Astrocyte (in vitro differentiated cells and primary cell): ENCODE data around the gene HOXD4. TPM values are rescaled to one million over a fixed set of nuclear protein-coding genes. Genes with fewer than 3 reads are reported as not detected.

Experiments
- DNase-seq: peaks from one replicate; pipeline ENCODE4 v3.0.0-alpha.2; 2010; ENCODE audit warnings: low read depth
- FAIRE-seq: peaks from 2 replicates; lab custom pipeline; 2011; peaks lifted over from hg19 to GRCh38; lab: Jason Lieb, UNC
- H2AFZ ChIP-seq: 2 replicates; pipeline ENCODE4 v1.6.0; 2012; ENCODE audit warnings: low read depth, low read length, inconsistent platforms
- H3K27ac ChIP-seq: 2 replicates; pipeline ENCODE4 v1.5.1; 2011; ENCODE audit warnings: low read depth, low read length, inconsistent platforms
- H3K27me3 ChIP-seq: 2 replicates; pipeline ENCODE4 v1.6.0; 2011; ENCODE audit warnings: low read length, inconsistent platforms; ENCODE audit not compliant: insufficient read depth
- H3K36me3 ChIP-seq: 2 replicates; pipeline ENCODE4 v1.5.1; 2011; ENCODE audit warnings: low read length, inconsistent platforms; ENCODE audit not compliant: insufficient read depth
- H3K4me1 ChIP-seq: 2 replicates; pipeline ENCODE4 v1.5.1; 2011; ENCODE audit warnings: low read length, inconsistent platforms; ENCODE audit not compliant: insufficient read depth
- H3K4me2 ChIP-seq: 2 replicates; pipeline ENCODE4 v1.6.0; 2012; ENCODE audit warnings: low read length, inconsistent platforms
- H3K4me3 ChIP-seq: 2 replicates; pipeline ENCODE4 v1.5.1; 2011; ENCODE audit warnings: low read depth, mild to moderate bottlenecking, low read length, inconsistent platforms; ENCODE audit not compliant: insufficient read depth
- H3K79me2 ChIP-seq: 2 replicates; pipeline ENCODE4 v1.6.0; 2012; ENCODE audit warnings: mild to moderate bottlenecking, low read length, inconsistent platforms; ENCODE audit not compliant: insufficient read depth
- H3K9ac ChIP-seq: 2 replicates; pipeline ENCODE4 v1.6.0; 2012; ENCODE audit warnings: mild to moderate bottlenecking, low read length, inconsistent platforms
- H3K9me3 ChIP-seq: 2 replicates; pipeline ENCODE4 v1.5.1; 2012; ENCODE audit warnings: low read depth, mild to moderate bottlenecking, low read length, inconsistent platforms; ENCODE audit not compliant: insufficient read depth
- H4K20me1 ChIP-seq: 2 replicates; pipeline ENCODE4 v1.6.0; 2012; ENCODE audit warnings: low read length, inconsistent platforms; ENCODE audit not compliant: insufficient read depth
- H3K27ac Mint-ChIP-seq: one replicate; pipeline ENCODE4 v1.8.0; 2021; ENCODE audit warnings: mild to moderate bottlenecking, mixed read lengths; ENCODE audit not compliant: unreplicated experiment
- H3K27me3 Mint-ChIP-seq: one replicate; pipeline ENCODE4 v1.8.0; 2021; ENCODE audit warnings: low read depth, mixed read lengths; ENCODE audit not compliant: unreplicated experiment
- H3K36me3 Mint-ChIP-seq: one replicate; pipeline ENCODE4 v1.8.0; 2021; ENCODE audit warnings: low read depth, mixed read lengths; ENCODE audit not compliant: unreplicated experiment
- H3K4me1 Mint-ChIP-seq: one replicate; pipeline ENCODE4 v1.8.0; 2021; ENCODE audit warnings: low read depth, mixed read lengths; ENCODE audit not compliant: unreplicated experiment
- H3K4me3 Mint-ChIP-seq: one replicate; pipeline ENCODE4 v1.8.0; 2021; ENCODE audit warnings: mild to moderate bottlenecking, moderate library complexity, mixed read lengths; ENCODE audit not compliant: unreplicated experiment
- H3K9me3 Mint-ChIP-seq: one replicate; pipeline ENCODE4 v1.8.0; 2021; ENCODE audit warnings: mild to moderate bottlenecking, mixed read lengths; ENCODE audit not compliant: unreplicated experiment
- EZH2 ChIP-seq: IDR thresholded peaks from 2 replicates; pipeline ENCODE4 v1.6.1; 2012; ENCODE audit warnings: mild to moderate bottlenecking, low read length, inconsistent platforms; ENCODE audit not compliant: insufficient read depth
- total RNA-seq: library from RNA; stranded (reverse); gene quantifications from 2 replicates; pipeline ENCODE4 v1.2.1, GENCODE V29; 2021
- TF ChIP-seq, protein P1 (sequence below): IDR thresholded peaks from 2 replicates; pipeline ENCODE4 v1.5.1; 2011; ENCODE audit warnings: low read depth, mild to moderate bottlenecking, inconsistent platforms, low read length, moderate library complexity; ENCODE audit not compliant: insufficient read depth

The HOXD4 gene
- total RNA-seq, 1 donor from 2014 or later, result not detected

- Histone ChIP-seq H2AFZ (no peak overlapping the region), H3K4me1 (no peaks in the 10 kb centered on the region), H3K79me2 (no peaks in the 10 kb centered on the region), H3K27ac (no peak overlapping the region), H3K27me3 (peaks cover 81% of the 10 kb centered on the region), H3K4me2 (peak overlapping the region; percentile 81), H3K9me3 (peaks cover 2% of the 10 kb centered on the region), H4K20me1 (no peaks in the 10 kb centered on the region), H3K4me3 (peak overlapping the region; percentile 39), H3K36me3 (no peaks in the 10 kb centered on the region), H3K9ac (no peak overlapping the region)
- DNase-seq, result no peak
- FAIRE-seq, result no peak
- no peaks in the 10 kb centered on the region for H3K4me1 Mint-ChIP-seq
- no peak overlapping the region for H3K27ac Mint-ChIP-seq
- H3K4me3 Mint-ChIP-seq, result no peak overlapping the region
- H3K36me3 Mint-ChIP-seq, result no peaks in the 10 kb centered on the region
- H3K9me3 Mint-ChIP-seq, result peaks cover 23% of the 10 kb centered on the region
- TF ChIP-seq EZH2, result no peak
- TF ChIP-seq, protein P1, sequence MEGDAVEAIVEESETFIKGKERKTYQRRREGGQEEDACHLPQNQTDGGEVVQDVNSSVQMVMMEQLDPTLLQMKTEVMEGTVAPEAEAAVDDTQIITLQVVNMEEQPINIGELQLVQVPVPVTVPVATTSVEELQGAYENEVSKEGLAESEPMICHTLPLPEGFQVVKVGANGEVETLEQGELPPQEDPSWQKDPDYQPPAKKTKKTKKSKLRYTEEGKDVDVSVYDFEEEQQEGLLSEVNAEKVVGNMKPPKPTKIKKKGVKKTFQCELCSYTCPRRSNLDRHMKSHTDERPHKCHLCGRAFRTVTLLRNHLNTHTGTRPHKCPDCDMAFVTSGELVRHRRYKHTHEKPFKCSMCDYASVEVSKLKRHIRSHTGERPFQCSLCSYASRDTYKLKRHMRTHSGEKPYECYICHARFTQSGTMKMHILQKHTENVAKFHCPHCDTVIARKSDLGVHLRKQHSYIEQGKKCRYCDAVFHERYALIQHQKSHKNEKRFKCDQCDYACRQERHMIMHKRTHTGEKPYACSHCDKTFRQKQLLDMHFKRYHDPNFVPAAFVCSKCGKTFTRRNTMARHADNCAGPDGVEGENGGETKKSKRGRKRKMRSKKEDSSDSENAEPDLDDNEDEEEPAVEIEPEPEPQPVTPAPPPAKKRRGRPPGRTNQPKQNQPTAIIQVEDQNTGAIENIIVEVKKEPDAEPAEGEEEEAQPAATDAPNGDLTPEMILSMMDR, result no peak
- peaks cover 85% of the 10 kb centered on the region for H3K27me3 Mint-ChIP-seq
Observed at GRCh38 chr2:176154576-176155252, 3.4 kb downstream of the HOXD4 start.

DNA sequence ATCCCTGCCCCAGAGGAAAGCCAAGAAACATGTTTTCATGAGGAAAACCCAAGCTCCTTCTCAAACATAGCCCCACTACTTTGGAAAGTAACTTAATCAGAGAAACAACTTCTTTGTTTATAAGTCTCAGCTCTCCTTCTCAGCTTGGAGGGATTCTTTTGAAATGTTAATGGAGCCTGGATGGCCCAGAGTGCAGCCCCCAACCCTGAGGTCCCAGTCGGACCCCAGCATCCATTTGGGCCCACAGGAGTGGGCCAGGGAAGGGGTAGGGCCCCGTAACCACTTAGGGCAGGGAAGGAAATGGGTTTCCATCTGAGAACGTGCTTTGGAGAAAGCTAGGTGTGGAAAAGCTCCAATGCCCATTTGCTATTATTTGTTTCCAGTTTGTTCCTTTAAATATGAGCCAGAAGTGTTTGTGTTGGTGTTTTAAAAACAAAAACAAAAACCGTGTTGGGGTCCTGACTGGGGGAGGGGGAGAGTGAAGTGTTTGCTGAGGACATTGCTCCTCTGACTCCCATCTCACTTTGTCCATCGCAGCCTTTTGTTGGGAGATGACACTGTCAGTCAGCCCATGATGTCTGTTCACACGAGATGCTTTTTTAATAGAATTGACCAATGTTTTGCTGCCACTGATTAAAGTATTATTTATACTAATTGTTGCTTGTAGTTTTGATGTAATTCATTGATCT, 4.2 kb downstream of the HOXD4 start:
- no peaks in the 10 kb centered on the region for H3K36me3 Mint-ChIP-seq
- Histone ChIP-seq H3K36me3 (no peaks in the 10 kb centered on the region), H3K4me1 (no peaks in the 10 kb centered on the region), H4K20me1 (no peaks in the 10 kb centered on the region), H3K9ac (no peak overlapping the region), H3K79me2 (no peaks in the 10 kb centered on the region), H3K27me3 (peaks cover 81% of the 10 kb centered on the region), H3K4me3 (no peak overlapping the region), H3K4me2 (peak overlapping the region; percentile 81), H3K9me3 (peaks cover 2% of the 10 kb centered on the region), H3K27ac (no peak overlapping the region), H2AFZ (no peak overlapping the region)
- peaks cover 16% of the 10 kb centered on the region for H3K9me3 Mint-ChIP-seq
- DNase-seq, result no peak
- no peaks in the 10 kb centered on the region for H3K4me1 Mint-ChIP-seq
- TF ChIP-seq, protein P1, result no peak
- no peak for TF ChIP-seq EZH2
- no peak overlapping the region for H3K27ac Mint-ChIP-seq
- peaks cover 82% of the 10 kb centered on the region for H3K27me3 Mint-ChIP-seq
- no peak overlapping the region for H3K4me3 Mint-ChIP-seq
- no peak for FAIRE-seq
